Effector CD8-positive, alpha-beta T cell (primary cell): ENCODE results near the gene USP33.
"Not testable (repeated sequence)": the region's sequence is repeated elsewhere in the genome, so short reads cannot be mapped to it uniquely, and the experiment has no call there.

Experiments used
- DNase-seq: peaks from one replicate; lab custom pipeline; 2025; lab: John Stamatoyannopoulos, UW
- total RNA-seq, 4 experiments: gene quantifications; one replicate each; lab custom pipeline; 2026; lab: John Stamatoyannopoulos, UW

The USP33 gene
- 163 to 224 (median 192) reads per million in 4 experiments for total RNA-seq

- peak; percentile 84 for DNase-seq
Observed at GRCh38 chr1:77759071-77760028, at the start of gene USP33. Gene USP33, minus strand, starts transcription at chr1:77759852. Its CDS starts 18,155 bp downstream, at chr1:77741697.

DNA sequence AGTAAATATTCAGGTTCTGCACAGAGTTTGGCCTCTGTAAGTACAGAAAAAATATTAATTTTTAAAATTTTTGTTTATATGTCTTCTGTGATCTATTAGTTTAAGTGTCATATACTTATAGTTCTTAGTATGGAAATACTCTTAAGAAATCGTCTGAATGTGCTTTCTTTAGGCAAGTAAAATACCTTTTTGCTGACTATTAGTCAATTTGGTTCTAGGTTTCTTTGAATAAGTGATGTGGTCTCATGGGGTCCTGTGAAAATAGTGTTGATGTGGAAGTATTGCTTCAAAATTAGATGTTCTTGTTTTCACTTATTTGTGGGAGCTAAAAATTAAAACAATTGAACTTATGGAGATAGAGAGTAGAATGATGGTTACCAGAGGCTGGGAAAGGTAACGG lies 43.7 kb upstream of the USP33 start:
- DNase-seq: no peak

DNA sequence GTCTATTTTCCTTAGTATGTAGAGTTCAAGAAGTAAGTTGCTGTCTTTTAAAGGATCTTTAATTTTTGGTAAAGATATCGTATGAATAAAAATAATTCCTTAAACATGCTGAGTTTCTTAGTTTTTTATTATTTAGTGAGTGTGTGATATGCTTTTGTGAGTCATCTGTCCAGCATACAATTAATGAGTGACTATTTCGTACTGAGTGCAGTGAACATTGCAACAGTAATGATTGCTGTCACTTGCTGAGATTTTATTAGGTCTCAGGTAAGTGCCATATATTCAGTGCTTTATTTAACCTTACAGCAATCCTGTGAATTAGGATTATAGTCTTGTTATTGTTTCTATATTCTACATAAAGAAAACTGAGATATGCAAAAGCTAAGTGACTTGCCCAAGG lies 42.4 kb upstream of the USP33 start:
- DNase-seq: no peak

DNA sequence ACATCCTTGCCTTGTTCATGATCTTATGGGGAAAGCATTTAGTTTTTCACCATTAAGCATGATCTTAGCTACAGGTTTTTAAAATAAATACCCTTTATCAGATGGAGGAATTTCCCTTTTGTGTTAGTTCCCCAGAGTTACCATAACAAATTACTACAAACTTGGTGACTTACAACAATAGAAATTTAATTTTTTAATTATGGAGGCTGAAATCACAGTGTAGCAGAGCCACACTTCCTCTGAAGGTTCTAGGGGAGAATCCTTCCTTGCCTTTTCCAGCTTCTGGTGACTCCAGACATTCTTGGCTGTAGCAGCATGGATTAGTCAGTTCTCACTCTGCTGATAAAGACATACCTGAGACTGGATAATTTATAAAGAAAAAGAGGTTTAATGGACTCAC lies 38.3 kb upstream of the USP33 start:
- no peak for DNase-seq

DNA sequence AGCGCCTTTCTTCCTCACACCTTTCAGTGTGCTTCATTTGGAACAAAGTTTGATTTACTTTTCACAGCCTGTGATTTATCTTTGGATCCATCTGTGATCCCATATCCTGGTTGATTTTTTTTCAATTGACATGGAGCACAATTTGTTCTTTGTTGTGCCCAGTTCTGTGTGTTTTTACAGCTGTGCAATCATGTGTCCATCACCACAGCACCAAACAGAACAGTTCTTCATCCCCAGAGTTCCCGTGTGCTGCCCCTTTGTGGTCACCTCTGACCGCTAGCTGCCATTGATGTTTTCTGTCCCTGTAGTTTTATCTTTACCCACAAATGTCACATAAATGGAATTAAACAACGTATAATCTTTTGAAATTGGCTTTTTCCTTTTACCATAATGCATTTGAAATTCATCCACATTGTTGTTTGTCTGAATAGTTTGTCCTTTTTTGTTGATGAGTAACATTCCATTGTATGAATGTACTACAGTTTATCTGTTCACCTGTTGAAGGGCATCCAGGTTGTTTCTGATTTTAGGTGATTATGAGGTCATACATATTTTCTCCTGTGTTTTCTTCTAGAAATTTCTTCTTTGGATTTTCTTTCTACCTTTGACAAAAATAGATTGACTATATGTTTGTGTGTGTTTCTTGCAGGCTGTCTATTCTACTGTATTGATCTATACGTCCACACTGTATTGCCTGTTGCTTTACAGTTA lies 37.2 kb upstream of the USP33 start:
- DNase-seq: no peak

- no peak for DNase-seq
Observed at GRCh38 chr1:77794550-77794949, 34.9 kb upstream of the USP33 start.

GRCh38 chr1:77786093-77786741 lies 26.6 kb upstream of the USP33 start:
- not testable (repeated sequence) for DNase-seq

- DNase-seq: no peak
Observed at GRCh38 chr1:77783141-77783540, 23.5 kb upstream of the USP33 start.

DNA sequence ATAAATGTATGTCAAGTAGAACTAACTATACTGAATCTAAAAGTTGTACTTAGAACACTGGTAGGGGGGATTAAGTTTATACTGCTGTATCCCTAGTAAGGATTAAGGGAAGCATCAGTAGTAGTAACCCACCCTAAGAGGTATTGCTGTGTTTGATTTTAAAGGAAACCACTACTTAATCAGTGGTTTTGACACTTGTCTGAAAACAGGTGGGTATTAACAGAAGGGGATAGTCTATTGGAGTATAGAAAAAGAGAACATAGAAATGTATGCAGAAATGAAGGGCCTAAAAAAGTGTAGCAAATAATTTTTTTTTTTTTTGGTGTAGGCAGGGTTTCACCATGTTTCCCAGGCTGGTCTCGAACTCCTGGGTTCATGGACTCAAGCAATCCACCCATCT lies 22.0 kb upstream of the USP33 start:
- DNase-seq: no peak

- peak; percentile 77 for DNase-seq
Observed at GRCh38 chr1:77779529-77780281, 20.1 kb upstream of the USP33 start, which contains the start of gene MIGA1. Gene MIGA1, plus strand, starts transcription at chr1:77779649. Its CDS starts 3,604 bp downstream, at chr1:77783253.

GRCh38 chr1:77776007-77776700 lies 16.5 kb upstream of the USP33 start:
- DNase-seq: no peak

- DNase-seq: no peak
Observed at GRCh38 chr1:77768006-77768405, 8.4 kb upstream of the USP33 start.

DNA sequence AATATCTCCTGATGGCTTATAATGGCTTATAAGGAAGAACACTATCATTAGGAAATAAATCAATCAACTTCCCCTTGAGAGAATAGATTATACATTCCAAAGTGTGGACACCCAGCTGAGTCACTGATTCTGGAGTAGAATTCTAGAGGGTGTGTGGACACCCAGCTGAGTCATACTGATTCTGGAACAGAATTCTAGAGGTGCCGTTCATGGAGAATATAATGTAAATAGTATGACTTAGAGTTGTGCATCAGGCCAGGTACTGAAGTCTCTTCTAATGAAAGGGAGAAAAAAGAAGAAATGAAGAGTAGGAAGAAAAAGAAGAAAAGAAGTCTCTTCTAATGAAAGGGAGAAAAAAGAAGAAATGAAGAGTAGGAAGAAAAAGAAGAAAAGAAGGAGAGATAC lies 2.4 kb upstream of the USP33 start:
- DNase-seq: no peak

GRCh38 chr1:77757603-77758002 lies 2.0 kb downstream of the USP33 start:
- no peak for DNase-seq

- no peak for DNase-seq
Observed at GRCh38 chr1:77757066-77757584, 2.5 kb downstream of the USP33 start.

DNA sequence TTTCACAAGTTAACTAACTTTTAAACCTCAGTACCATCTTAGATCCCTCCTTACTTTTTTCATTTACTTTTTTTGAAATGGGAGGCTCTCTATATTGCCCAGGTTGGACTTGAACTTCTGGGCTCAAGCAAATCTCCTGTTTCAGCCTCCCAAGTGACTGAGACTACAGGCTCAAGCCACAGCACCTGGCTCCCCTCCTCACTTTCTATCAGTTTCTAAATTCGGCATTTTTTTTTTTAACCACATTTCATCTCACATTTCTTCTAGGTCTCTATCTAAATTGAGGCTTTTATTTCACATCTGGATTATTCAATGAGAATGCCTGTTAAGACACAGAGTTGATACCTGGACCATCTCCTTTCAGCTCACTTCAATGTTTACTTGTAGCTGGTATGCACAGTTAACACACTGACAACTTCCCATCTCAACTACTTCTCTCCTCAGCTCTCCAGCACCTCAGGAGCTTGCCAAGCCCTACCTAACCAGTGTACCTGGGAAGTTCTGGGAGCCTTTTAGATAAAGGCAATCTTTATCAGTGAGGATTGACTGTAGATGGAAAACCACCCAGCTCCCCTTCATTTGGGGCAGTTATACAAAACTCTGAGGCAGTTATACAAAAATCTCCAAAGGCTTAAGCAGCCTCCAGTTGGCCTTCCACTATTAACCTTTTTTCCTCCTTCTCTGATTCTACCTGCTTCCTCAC lies 3.4 kb downstream of the USP33 start:
- no peak for DNase-seq

- not testable (repeated sequence) for DNase-seq
Observed at GRCh38 chr1:77749489-77749888, 10.2 kb downstream of the USP33 start.

GRCh38 chr1:77744576-77744975 lies 15.1 kb downstream of the USP33 start:
- no peak for DNase-seq

GRCh38 chr1:77742011-77742555 lies 17.6 kb downstream of the USP33 start:
- no peak for DNase-seq

GRCh38 chr1:77741316-77741715 lies 18.3 kb downstream of the USP33 start:
- no peak for DNase-seq
